Measurements from ENCODE around the gene PTPRR. TPM values are rescaled to one million over a fixed set of nuclear protein-coding genes. Genes with fewer than 3 reads are reported as not detected.

Gene PTPRR
- total and polyA plus RNA-seq, 2 donors, result 0.73 to 2.7 TPM

DNA sequence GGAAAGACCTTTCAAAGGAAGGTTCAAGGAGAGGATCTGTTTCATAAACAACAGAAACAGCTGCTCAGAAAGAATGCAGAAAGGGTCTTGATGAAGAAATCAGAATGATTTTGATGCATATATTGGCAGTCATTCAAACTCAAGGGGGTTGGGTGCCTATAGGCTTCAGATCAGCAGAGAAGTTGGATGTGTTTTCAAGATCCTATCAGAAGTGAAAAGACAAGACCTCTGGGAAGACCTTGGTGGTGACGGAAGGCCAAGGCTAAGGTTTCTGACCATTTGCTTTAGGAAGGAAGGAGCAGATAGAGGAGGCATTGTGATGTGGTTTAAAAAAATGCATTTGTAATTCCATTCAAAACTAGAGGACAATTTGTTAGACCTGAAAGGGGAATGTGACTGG lies 268.1 kb downstream of the PTPRR start:
- Histone ChIP-seq H3K4me1 (ENCODE audit: insufficient read depth) (no peaks in the 10 kb centered on the region), H3K36me3 (ENCODE audit: insufficient read depth) (no peaks in the 10 kb centered on the region), H3K4me3 (ENCODE audit: low read depth, low read length) (no peak overlapping the region), H3K27ac (ENCODE audit: low read depth) (no peak overlapping the region)
- WGBS, result 92% methylated on average over 1 of the region's 1 CpG
- no peak for DNase-seq (ENCODE audit: extremely low spot score)

DNA sequence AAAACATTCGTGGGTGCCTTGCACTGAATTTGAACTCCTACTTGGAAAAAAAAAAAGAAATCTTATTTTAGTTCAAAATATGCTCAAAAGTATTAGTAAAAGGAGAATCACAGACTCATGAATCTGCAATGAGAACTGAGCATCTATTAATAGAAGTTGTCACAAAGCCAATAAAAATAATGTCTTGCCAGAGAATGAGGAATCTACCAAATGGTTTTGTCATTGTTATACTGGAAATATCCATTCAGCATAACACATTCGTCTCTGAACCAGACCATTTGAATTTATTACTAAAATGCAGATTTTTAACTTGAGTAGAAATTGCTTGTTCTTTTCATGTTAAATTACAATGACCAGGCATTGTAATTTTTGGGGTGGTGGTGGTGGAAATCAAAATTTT lies 271.7 kb downstream of the PTPRR start:
- DNase-seq (ENCODE audit: extremely low spot score), result no peak
- Histone ChIP-seq H3K27ac (ENCODE audit: low read depth) (no peak overlapping the region), H3K4me1 (ENCODE audit: insufficient read depth) (no peaks in the 10 kb centered on the region), H3K4me3 (ENCODE audit: low read depth, low read length) (no peak overlapping the region), H3K36me3 (ENCODE audit: insufficient read depth) (no peaks in the 10 kb centered on the region)
- WGBS, result 25% methylated on average over 2 of the region's 2 CpGs

DNA sequence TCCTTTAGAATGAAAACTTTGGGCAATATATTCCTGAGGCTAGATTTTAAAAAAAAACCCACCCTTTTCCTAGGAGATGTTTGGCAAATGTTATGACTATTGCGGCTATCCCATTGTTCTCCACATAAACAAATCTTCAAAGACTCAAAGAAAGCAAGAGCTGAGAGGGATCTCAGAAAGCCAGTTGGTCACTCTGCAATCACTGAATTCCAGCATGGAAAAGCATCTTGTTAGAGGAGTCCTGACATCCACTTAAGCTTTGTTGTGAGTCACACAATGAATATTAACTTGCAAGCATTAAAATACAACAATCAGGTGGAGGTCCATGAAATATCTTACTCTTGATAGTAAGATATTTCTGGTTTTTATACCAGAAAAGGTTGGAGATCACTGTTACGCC lies 272.3 kb downstream of the PTPRR start:
- no peak for DNase-seq (ENCODE audit: extremely low spot score)
- no peak overlapping the region for H3K27ac ChIP-seq (ENCODE audit: low read depth)
- no peaks in the 10 kb centered on the region for H3K36me3 ChIP-seq (ENCODE audit: insufficient read depth)
- H3K4me1 ChIP-seq (ENCODE audit: insufficient read depth), result no peaks in the 10 kb centered on the region
- H3K4me3 ChIP-seq (ENCODE audit: low read depth, low read length), result no peak overlapping the region
- WGBS, result 94% methylated on average over 2 of the region's 2 CpGs

DNA sequence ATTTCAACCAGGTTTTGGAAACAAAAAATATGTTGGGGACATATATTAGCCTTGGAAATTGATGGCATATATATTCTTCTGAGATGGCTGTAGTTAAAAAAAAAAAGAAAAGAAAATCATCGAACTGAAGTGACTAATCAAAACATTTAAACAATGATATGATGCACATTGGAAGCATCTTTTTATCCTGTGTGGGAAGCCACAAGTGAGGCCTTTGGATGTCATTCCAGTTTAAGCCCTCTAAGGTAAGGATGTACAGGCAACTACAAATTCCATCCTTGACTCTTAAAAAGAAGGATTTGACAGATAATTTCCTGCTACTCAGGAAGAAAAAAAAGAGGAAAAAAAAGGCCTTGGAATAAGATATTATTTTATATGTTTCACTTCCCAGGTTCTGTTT lies 273.7 kb downstream of the PTPRR start:
- Histone ChIP-seq H3K4me1 (ENCODE audit: insufficient read depth) (no peaks in the 10 kb centered on the region), H3K27ac (ENCODE audit: low read depth) (no peak overlapping the region), H3K4me3 (ENCODE audit: low read depth, low read length) (no peak overlapping the region), H3K36me3 (ENCODE audit: insufficient read depth) (no peaks in the 10 kb centered on the region)
- DNase-seq (ENCODE audit: extremely low spot score), result no peak
- WGBS, result 42% methylated on average over 1 of the region's 1 CpG

DNA sequence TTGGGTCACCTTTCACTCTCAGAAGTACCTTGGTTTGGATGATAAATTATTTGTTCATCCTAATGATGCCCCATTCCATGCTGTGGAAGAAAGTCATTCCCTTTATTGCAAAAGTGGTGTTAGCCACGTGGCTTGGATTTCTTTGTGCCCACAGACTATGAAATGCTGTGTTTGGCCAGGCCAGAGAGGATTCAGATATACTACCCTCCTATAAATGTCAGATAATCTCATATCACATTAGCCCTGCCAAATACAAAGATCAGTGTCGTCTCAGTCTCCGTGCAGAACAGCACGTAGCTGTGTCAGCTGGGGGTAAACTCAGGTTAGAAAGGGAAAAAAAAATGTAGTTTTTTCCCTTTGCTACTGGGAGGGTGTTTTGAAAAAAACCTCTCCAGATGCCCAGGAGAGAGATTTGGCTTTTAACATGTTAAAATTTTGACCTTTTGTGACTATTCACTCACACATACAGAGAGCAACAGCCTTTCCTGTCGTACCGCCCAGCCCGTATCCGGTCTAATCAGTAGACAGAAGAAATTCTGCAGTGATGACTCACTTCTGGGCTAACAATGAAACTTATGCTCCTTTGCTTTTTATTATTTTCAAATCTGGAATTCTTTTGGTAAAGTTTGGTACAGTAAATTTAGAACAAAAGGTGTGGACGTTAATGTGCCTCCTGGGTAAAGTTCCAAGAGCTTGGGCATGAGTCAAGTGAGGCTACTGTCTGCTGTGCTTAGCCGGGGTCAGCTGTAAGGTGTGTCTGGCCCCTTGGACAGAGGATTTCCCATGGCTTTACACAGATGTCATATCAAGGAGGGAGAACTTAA lies 274.8 kb downstream of the PTPRR start:
- DNase-seq (ENCODE audit: extremely low spot score), result peak; percentile 76
- H3K27ac ChIP-seq (ENCODE audit: low read depth), result no peak overlapping the region

DNA sequence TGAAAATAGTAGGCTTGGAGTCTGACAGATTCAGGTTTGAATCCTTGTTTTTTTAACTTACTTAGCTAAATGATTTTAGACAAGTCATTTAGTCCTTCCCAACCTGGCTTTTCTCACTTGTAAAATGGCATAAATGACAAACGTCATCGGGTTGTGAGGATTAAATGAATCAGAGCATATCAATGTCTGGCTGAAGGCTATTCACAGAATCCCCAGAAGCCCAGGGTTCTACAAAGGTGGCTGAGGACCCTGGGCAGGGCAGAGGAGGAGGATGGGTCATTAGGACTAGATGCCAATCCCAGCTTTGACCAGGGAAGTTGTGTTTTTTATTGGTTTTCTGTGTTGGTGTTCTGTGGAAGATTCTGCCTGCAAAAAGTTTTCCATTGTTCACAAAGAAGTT lies 275.7 kb downstream of the PTPRR start:
- 57% methylated on average over 2 of the region's 2 CpGs for WGBS
- Histone ChIP-seq H3K4me1 (ENCODE audit: insufficient read depth) (no peaks in the 10 kb centered on the region), H3K4me3 (ENCODE audit: low read depth, low read length) (no peak overlapping the region), H3K36me3 (ENCODE audit: insufficient read depth) (no peaks in the 10 kb centered on the region), H3K27ac (ENCODE audit: low read depth) (no peak overlapping the region)
- no peak for DNase-seq (ENCODE audit: extremely low spot score)

More for the DNA sequence above, 274.8 kb downstream of the PTPRR start:
- WGBS, result 9% methylated on average over 10 of the region's 10 CpGs
- Histone ChIP-seq H3K36me3 (ENCODE audit: insufficient read depth) (no peaks in the 10 kb centered on the region), H3K4me1 (ENCODE audit: insufficient read depth) (no peaks in the 10 kb centered on the region), H3K4me3 (ENCODE audit: low read depth, low read length) (no peak overlapping the region)

DNA sequence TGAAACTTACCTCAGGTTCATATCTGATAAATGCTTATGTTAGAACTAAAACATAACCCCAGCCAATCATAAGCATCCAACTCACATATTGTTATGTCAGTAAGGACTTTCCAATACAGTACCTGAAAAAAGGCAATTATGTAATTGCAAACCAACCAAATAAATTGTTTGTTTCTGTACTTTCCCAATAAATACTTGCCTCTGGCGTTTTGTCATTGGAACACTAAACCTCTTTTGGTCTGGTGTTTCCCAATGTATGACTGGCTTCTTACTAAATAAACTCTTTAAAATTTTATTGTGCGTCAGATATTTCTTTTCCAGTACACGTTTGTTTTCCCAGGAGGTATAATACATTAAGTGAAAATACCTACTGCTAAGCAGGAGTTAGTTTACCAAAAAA lies 276.6 kb downstream of the PTPRR start:
- Histone ChIP-seq H3K4me3 (ENCODE audit: low read depth, low read length) (no peak overlapping the region), H3K4me1 (ENCODE audit: insufficient read depth) (no peaks in the 10 kb centered on the region), H3K27ac (ENCODE audit: low read depth) (no peak overlapping the region), H3K36me3 (ENCODE audit: insufficient read depth) (no peaks in the 10 kb centered on the region)
- no peak for DNase-seq (ENCODE audit: extremely low spot score)
- WGBS, result 68% methylated on average over 3 of the region's 3 CpGs

DNA sequence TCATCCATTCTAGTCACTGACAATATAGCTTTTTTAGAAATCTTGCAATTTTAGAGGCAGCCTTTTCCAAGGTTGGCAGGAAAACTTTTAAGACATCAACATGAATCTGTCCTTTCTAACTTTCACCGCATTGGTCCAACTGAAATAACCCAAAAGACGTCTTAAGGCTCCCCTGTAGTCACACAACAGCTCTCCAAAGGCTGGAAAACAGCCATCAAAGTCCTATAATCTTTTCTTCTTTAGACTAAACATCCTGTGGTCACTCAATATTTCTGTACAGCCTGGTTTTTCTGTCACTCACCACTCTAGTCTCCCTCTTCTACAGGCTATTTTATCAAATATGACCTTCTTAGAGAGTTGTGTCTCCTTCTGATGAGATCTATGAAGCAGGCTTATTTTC lies 278.8 kb downstream of the PTPRR start:
- Histone ChIP-seq H3K27ac (ENCODE audit: low read depth) (no peak overlapping the region), H3K4me3 (ENCODE audit: low read depth, low read length) (no peak overlapping the region)
- whole genome bisulfite sequencing, result 65% methylated on average over 2 of the region's 2 CpGs

DNA sequence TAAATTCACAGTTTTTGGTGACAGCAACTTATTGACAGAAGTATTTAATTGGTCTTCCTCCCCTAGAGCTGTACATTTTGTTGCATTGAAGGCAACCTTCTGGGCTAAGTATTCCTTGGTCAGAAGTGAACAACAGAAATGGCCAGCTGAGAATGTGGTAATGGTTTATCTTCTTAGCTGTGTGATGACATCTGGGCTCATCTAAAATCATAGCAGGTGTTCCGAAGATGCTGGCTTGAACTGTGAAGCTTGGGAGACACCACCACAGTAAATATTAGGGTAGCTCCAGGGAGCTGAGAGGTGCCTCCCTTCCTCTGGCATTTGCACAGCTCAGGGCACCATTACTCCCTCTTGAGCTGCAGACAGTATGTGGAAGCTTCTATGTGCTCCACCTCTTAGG lies 279.6 kb downstream of the PTPRR start:
- no peak for DNase-seq (ENCODE audit: extremely low spot score)
- WGBS, result 70% methylated on average over 1 of the region's 1 CpG
- Histone ChIP-seq H3K4me3 (ENCODE audit: low read depth, low read length) (no peak overlapping the region), H3K36me3 (ENCODE audit: insufficient read depth) (no peaks in the 10 kb centered on the region), H3K4me1 (ENCODE audit: insufficient read depth) (no peaks in the 10 kb centered on the region), H3K27ac (ENCODE audit: low read depth) (no peak overlapping the region)

More for the DNA sequence above, 278.8 kb downstream of the PTPRR start:
- Histone ChIP-seq H3K4me1 (ENCODE audit: insufficient read depth) (no peaks in the 10 kb centered on the region), H3K36me3 (ENCODE audit: insufficient read depth) (no peaks in the 10 kb centered on the region)
- no peak for DNase-seq (ENCODE audit: extremely low spot score)

DNA sequence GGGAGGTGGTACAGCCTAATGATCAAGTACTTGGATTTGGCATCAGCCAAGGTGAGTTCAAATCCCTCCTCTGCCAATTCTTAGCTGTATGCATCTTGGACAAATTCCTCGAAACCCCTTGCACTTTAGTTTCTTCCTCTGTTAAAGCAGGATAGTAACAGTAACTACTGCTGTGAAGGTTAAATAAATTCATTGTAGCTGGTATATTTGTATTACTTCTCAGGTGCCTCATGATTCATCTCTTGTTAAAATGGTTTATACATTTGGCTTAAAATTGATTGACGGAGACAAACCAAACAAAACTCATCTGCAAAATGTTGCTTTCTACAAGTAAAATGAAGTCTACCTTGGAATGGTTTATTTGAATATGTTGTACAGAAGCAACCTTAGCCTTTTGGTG lies 281.0 kb downstream of the PTPRR start:
- Histone ChIP-seq H3K36me3 (ENCODE audit: insufficient read depth) (no peaks in the 10 kb centered on the region), H3K4me3 (ENCODE audit: low read depth, low read length) (no peak overlapping the region), H3K27ac (ENCODE audit: low read depth) (no peak overlapping the region), H3K4me1 (ENCODE audit: insufficient read depth) (no peaks in the 10 kb centered on the region)
- 94% methylated on average over 2 of the region's 2 CpGs for WGBS
- no peak for DNase-seq (ENCODE audit: extremely low spot score)

DNA sequence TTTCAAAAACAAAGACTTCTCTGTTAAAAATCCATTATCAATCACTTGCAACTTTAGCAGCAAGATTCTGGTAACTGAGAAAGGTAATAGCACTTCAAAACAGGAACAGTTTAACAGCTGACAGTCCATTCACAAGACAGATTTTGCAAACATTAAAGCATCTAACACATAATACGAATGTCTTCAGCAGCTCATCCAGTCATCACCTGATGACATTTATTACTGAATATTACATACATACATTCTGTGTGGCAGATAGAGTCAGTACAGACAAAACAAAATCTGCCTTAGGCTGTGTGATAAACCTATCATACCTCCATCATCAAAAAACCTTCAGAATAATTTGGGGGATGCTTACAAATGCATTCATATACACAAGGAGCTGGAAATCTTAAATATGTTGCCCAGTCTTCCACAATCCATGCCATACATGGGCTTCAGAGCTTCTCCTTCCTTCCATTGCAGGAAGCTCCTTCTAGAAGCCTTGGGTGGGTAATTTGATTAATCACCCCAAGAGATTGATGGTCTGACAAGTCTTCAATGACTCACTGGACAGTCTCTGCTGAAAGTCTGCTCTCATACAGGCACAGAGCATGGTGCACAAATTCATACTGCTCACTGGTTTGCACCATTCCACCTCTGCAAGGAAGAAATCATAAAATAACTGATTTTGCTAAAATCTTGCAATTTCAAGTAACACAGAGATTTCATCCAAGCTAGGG lies 281.7 kb downstream of the PTPRR start:
- H3K27ac ChIP-seq (ENCODE audit: low read depth), result no peak overlapping the region
- 51% methylated on average over 1 of the region's 1 CpG for WGBS
- no peaks in the 10 kb centered on the region for H3K4me1 ChIP-seq (ENCODE audit: insufficient read depth)
- DNase-seq (ENCODE audit: extremely low spot score), result no peak
- no peak overlapping the region for H3K4me3 ChIP-seq (ENCODE audit: low read depth, low read length)
- no peaks in the 10 kb centered on the region for H3K36me3 ChIP-seq (ENCODE audit: insufficient read depth)

DNA sequence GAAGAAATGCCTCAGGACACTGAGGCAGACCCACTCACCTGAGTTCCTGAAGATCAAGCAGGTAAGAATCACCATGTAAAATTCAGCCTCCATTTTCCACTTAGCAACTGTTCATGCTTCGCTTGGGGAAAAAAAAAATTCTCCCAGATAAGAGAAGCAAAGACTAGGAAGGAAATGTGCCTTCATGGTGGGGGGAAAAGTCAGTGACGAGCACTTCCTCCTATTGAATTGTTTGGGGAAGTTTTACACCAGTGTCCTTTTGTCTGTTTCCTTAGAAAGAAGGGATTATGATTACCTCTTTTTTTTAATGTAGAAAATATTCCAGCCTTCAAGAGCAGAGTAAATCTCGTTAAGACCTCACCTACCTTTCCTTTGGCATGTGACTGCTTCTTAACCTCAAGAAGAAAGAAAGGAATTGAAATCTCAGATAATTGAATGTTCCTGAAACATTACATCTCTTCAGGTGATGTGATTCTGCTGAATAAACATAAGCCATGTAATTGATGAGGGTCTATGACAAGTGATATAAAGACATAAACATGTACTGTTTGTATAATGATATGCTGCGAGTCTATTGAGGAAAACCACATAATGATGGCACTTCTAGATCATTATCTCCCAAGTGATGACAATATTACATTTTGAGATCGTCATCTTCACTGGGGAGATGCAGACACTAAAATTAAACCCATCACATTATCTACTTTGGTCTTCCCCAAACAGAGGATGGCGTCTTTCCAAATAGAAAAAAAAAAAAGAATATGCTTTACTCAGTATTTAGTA lies 283.0 kb downstream of the PTPRR start, which contains the start of gene PTPRB:
Gene PTPRB, minus strand, starts transcription at position 127 of the 783 bp plus-strand sequence. Its CDS starts 34 bp downstream, at position 93.
- 49% methylated on average over 6 of the region's 6 CpGs for WGBS
- DNase-seq (ENCODE audit: extremely low spot score), result no peak
- no peak within 1 kb of the TSS for H3K4me3 ChIP-seq (ENCODE audit: low read depth, low read length)
- H3K36me3 ChIP-seq (ENCODE audit: insufficient read depth), result peaks cover 1% of the 10 kb centered on the region
- H3K27ac ChIP-seq (ENCODE audit: low read depth), result peak within 1 kb of the TSS; percentile 10
- H3K4me1 ChIP-seq (ENCODE audit: insufficient read depth), result no peaks in the 10 kb centered on the region

DNA sequence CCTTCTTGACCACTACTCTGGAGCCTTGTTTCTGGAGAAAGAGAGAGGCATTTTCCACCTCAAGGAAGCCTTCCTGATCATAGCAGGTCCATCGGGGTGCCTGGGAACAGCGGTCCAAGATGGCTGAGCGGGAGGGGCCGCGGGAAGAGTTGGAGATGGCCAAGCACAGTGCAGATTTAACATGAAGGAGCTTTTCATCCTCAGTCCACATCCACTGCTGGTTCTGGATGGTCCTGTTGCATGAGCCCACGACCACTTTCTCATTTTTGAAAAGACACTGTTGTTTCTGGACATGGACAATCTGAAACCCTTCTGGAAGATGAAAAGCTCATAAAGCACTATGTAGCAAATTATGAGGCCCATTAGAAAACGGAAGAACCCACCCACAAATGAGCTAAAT lies 284.8 kb downstream of the PTPRR start:
- no peak for DNase-seq (ENCODE audit: extremely low spot score)
- 87% methylated on average over 7 of the region's 7 CpGs for WGBS
- H3K27ac ChIP-seq (ENCODE audit: low read depth), result no peak overlapping the region

More for the DNA sequence above, 284.8 kb downstream of the PTPRR start:
- H3K36me3 ChIP-seq (ENCODE audit: insufficient read depth), result peaks cover 1% of the 10 kb centered on the region
- no peak overlapping the region for H3K4me3 ChIP-seq (ENCODE audit: low read depth, low read length)
- H3K4me1 ChIP-seq (ENCODE audit: insufficient read depth), result no peaks in the 10 kb centered on the region

All from urinary bladder (tissue), 4 donors.